ENCODE results near the gene AMDHD2. TPM values are rescaled to one million over a fixed set of nuclear protein-coding genes. Genes with fewer than 3 reads are reported as not detected.
A peak's percentile ranks its signal among the peaks of the same experiment; 100 is the strongest.

The AMDHD2 gene
- total and polyA plus RNA-seq, 2 of the 13 experiments (the other 11 are each of a cell fraction or from before 2014, with no cell fraction given) = 33.5 to 39.1 TPM

DNA sequence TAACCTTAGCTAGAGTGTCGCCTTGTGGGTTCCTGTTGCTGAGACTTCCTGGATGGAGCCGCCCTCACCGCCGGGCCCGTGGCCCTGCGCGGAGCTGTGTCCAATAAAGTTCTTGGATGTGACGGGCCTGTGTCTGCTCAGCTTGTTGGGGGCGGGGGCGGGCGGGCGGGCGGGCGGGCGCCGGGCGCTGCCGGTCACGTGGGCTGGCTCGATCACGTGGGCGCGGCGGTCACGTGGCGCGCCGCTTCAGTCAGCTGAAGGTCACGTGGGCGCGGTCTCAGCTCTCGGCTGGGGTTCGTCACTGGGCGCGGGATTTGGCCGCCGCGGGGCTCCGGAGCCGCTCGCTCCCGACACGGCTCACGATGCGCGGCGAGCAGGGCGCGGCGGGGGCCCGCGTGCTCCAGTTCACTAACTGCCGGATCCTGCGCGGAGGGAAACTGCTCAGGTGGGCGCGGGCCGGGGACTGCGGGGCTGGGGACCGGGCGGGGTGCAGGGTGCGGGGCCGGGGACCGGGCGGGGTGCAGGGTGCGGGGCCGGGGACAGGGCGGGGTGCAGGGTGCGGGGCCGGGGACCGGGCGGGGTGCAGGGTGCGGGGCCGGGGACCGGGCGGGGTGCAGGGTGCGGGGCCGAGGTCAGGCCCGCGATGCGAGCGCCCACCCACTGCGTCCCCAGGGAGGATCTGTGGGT lies at the start of gene AMDHD2 (continued):
- peak; percentile 44; the same call in 1 of the 2 replicates for TF ChIP-seq KDM5A (IDR thresholded peaks at IDR 0.05; ENCODE audit: borderline replicate concordance, low read length)
- no peak for TF ChIP-seq ZNF205 (CRISPR knock-in tag; IDR thresholded peaks at IDR 0.05)
- peak; percentile 43; the same call in 1 of the 2 replicates for TF ChIP-seq SOX5 (CRISPR knock-in tag; IDR thresholded peaks at IDR 0.05; ENCODE audit: borderline replicate concordance)
- no peak for TF ChIP-seq HNF4G (IDR thresholded peaks at IDR 0.05; ENCODE audit: borderline replicate concordance, low read depth, low read length)
- TF ChIP-seq HNF4G (CRISPR knock-in tag; IDR thresholded peaks at IDR 0.05; ENCODE audit: borderline replicate concordance, low read depth) = no peak
- TF ChIP-seq NR2F6 (IDR thresholded peaks at IDR 0.05) = no peak
- TF ChIP-seq NR2F6 (CRISPR knock-in tag; IDR thresholded peaks at IDR 0.05) = no peak
- no peak for TF ChIP-seq MAFF (IDR thresholded peaks at IDR 0.05; ENCODE audit: low read depth, low read length)
- TF ChIP-seq ZSCAN29 (CRISPR knock-in tag; conservative IDR thresholded peaks at IDR 0.05) = no peak
- no peak for TF ChIP-seq PHF21A (CRISPR knock-in tag; IDR thresholded peaks at IDR 0.05)
- TF ChIP-seq, protein P1, sequence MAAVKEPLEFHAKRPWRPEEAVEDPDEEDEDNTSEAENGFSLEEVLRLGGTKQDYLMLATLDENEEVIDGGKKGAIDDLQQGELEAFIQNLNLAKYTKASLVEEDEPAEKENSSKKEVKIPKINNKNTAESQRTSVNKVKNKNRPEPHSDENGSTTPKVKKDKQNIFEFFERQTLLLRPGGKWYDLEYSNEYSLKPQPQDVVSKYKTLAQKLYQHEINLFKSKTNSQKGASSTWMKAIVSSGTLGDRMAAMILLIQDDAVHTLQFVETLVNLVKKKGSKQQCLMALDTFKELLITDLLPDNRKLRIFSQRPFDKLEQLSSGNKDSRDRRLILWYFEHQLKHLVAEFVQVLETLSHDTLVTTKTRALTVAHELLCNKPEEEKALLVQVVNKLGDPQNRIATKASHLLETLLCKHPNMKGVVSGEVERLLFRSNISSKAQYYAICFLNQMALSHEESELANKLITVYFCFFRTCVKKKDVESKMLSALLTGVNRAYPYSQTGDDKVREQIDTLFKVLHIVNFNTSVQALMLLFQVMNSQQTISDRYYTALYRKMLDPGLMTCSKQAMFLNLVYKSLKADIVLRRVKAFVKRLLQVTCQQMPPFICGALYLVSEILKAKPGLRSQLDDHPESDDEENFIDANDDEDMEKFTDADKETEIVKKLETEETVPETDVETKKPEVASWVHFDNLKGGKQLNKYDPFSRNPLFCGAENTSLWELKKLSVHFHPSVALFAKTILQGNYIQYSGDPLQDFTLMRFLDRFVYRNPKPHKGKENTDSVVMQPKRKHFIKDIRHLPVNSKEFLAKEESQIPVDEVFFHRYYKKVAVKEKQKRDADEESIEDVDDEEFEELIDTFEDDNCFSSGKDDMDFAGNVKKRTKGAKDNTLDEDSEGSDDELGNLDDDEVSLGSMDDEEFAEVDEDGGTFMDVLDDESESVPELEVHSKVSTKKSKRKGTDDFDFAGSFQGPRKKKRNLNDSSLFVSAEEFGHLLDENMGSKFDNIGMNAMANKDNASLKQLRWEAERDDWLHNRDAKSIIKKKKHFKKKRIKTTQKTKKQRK (IDR thresholded peaks at IDR 0.05; ENCODE audit: low read length) = no peak
- TF ChIP-seq, protein P2, sequence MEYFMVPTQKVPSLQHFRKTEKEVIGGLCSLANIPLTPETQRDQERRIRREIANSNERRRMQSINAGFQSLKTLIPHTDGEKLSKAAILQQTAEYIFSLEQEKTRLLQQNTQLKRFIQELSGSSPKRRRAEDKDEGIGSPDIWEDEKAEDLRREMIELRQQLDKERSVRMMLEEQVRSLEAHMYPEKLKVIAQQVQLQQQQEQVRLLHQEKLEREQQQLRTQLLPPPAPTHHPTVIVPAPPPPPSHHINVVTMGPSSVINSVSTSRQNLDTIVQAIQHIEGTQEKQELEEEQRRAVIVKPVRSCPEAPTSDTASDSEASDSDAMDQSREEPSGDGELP (IDR thresholded peaks at IDR 0.05; ENCODE audit: borderline replicate concordance, low read depth) = peak; percentile 95
- TF ChIP-seq MTA3 (CRISPR knock-in tag; IDR thresholded peaks at IDR 0.05) = no peak
- no peak for TF ChIP-seq AHR (CRISPR knock-in tag; IDR thresholded peaks at IDR 0.05)
- no peak for TF ChIP-seq PHF5A (CRISPR knock-in tag; IDR thresholded peaks at IDR 0.05; ENCODE audit: low read depth, unreplicated experiment)
- TF ChIP-seq, protein P3, sequence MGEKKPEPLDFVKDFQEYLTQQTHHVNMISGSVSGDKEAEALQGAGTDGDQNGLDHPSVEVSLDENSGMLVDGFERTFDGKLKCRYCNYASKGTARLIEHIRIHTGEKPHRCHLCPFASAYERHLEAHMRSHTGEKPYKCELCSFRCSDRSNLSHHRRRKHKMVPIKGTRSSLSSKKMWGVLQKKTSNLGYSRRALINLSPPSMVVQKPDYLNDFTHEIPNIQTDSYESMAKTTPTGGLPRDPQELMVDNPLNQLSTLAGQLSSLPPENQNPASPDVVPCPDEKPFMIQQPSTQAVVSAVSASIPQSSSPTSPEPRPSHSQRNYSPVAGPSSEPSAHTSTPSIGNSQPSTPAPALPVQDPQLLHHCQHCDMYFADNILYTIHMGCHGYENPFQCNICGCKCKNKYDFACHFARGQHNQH (CRISPR knock-in tag; IDR thresholded peaks at IDR 0.05) = 0 out of 2 replicates have a peak, but pooled peaks have one; percentile 8
- TF ChIP-seq HOXD1 (CRISPR knock-in tag; IDR thresholded peaks at IDR 0.05) = no peak
- TF ChIP-seq, protein P4, sequence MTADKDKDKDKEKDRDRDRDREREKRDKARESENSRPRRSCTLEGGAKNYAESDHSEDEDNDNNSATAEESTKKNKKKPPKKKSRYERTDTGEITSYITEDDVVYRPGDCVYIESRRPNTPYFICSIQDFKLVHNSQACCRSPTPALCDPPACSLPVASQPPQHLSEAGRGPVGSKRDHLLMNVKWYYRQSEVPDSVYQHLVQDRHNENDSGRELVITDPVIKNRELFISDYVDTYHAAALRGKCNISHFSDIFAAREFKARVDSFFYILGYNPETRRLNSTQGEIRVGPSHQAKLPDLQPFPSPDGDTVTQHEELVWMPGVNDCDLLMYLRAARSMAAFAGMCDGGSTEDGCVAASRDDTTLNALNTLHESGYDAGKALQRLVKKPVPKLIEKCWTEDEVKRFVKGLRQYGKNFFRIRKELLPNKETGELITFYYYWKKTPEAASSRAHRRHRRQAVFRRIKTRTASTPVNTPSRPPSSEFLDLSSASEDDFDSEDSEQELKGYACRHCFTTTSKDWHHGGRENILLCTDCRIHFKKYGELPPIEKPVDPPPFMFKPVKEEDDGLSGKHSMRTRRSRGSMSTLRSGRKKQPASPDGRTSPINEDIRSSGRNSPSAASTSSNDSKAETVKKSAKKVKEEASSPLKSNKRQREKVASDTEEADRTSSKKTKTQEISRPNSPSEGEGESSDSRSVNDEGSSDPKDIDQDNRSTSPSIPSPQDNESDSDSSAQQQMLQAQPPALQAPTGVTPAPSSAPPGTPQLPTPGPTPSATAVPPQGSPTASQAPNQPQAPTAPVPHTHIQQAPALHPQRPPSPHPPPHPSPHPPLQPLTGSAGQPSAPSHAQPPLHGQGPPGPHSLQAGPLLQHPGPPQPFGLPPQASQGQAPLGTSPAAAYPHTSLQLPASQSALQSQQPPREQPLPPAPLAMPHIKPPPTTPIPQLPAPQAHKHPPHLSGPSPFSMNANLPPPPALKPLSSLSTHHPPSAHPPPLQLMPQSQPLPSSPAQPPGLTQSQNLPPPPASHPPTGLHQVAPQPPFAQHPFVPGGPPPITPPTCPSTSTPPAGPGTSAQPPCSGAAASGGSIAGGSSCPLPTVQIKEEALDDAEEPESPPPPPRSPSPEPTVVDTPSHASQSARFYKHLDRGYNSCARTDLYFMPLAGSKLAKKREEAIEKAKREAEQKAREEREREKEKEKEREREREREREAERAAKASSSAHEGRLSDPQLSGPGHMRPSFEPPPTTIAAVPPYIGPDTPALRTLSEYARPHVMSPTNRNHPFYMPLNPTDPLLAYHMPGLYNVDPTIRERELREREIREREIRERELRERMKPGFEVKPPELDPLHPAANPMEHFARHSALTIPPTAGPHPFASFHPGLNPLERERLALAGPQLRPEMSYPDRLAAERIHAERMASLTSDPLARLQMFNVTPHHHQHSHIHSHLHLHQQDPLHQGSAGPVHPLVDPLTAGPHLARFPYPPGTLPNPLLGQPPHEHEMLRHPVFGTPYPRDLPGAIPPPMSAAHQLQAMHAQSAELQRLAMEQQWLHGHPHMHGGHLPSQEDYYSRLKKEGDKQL (CRISPR knock-in tag; IDR thresholded peaks at IDR 0.05; ENCODE audit: low read depth) = no peak
- TF ChIP-seq MXI1 (IDR thresholded peaks at IDR 0.05; ENCODE audit: borderline replicate concordance, low read depth, low read length) = peak; percentile 71; the same call in 2 of the 3 replicates
- no peak for TF ChIP-seq KLF15 (CRISPR knock-in tag; IDR thresholded peaks at IDR 0.05; ENCODE audit: borderline replicate concordance)
- TF ChIP-seq ZNF775 (CRISPR knock-in tag; IDR thresholded peaks at IDR 0.05; ENCODE audit: borderline replicate concordance) = no peak
